ENCODE measurements around the gene MYL12A.
A peak's percentile ranks its signal among the peaks of the same experiment; 100 is the strongest.

Gene MYL12A

DNA sequence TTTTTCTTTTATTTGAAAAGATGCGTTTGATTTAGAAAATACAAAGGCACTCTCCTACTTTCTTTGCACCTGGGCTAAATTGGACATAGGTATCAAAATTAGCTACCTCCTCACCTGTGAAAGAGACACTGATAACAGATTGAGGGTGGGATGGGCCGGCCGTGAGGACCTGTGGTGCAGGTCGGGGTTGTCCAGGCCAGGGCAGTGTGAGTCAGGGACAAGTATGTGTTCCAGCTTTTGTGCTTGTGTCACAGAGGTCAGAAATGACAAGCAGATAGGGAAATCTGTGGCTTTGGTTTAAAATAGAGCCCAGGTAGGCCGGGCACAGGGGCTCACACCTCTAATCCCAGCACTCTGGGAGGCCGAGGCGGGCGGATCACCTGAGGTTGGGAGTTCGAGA lies 36.9 kb downstream of the MYL12A start:
- DNase-seq: no peak

GRCh38 chr18:3286159-3286558 lies 38.6 kb downstream of the MYL12A start:
- DNase-seq: no peak

DNA sequence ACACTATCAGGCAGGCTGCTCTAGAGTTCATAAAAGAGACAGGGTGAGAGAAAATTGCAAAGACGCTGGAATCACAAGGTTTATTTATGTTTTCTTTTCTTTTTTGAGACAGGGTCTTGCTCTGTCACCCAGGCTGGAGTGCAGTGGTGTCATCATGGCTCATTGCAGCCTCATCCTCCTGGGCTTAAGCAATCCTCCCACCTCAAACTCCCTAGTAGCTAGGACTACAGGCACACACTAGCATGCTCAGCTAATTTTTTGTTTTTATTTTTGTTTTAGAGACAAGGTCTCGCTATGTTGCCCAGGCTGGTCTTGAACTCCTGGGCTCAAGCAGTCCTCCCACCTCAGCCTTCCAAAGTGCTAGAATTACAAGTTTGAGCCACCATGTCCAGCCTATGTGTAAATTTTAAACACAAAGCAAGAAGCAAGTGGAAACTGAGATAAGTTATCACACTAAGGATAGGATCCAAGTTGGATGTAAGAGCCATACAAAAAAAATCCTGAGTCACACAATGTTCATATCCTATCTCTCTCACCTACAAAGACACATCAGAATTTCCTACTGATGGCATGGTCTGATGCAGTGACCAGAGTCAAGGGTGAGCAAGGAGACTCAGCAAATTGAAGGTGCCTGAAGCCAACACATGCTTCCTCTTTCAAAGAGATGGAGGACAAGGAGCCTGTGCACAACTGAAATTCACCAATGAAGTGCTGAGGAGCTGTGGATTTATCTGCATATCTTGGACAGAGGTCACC lies 45.8 kb downstream of the MYL12A start:
- DNase-seq: no peak

GRCh38 chr18:3294435-3295080 lies 47.0 kb downstream of the MYL12A start:
- no peak for DNase-seq

DNA sequence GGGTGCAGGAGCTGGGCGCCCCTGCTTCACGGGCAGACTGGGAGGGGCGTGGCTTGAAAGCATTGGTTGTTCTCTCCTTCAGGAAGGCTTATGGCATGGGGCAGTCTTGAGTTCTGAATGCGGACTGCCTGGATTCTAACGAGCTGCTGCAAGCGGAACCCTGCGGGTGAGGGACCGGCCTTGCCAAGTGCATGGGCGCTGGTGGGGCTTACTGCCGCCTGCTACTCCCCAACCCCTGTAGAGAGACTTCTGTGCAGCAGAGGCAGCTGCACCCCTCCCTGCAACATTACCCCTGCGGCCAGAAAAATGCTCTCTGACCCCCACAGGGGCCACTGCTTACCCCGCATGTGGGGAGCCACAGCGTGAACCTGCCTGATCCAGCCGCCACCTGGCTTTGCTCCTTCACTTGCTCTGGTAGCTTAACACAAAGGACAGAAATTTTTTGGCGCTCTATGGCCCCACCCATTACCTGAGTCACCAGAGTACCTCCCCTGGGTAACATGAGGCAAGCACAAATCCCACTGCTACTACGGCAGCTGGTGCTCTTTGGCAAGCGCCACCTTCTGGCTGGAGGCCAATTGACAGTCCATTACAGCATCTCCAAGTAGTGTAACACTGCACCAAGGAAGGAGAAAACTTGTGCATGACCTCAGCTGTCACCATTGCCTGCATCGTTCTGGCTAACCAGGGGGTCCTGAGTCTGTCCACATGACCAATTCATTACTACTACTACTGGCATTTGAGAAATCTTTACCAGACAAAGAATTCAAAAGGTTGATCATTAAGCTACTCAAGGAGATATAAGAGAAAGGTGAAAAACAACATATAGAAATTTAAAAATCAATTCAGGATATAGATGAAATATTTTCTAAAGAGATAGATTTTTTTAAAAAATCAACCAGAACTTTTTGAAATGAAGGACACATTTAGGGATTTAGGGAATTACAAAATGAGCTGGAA lies 49.7 kb downstream of the MYL12A start:
- DNase-seq: peak; percentile 91

- DNase-seq: no peak
Observed at GRCh38 chr18:3304832-3305231, 57.2 kb downstream of the MYL12A start.

- DNase-seq: no peak
Observed at GRCh38 chr18:3305354-3305762, 57.8 kb downstream of the MYL12A start.
